Measurements from ENCODE around the gene CAPN15.
"Not testable (repeated sequence)": the region's sequence is repeated elsewhere in the genome, so short reads cannot be mapped to it uniquely, and the experiment has no call there.

The CAPN15 gene

GRCh38 chr16:507527-507926, 20.0 kb upstream of the CAPN15 start:
- not testable (repeated sequence) for DNase-seq

GRCh38 chr16:507996-508395, 19.5 kb upstream of the CAPN15 start:
- no peak for DNase-seq

- DNase-seq = peak; percentile 66
Measured at GRCh38 chr16:508884-509736, 18.4 kb upstream of the CAPN15 start.

GRCh38 chr16:510066-510825, 17.3 kb upstream of the CAPN15 start:
- no peak for DNase-seq

GRCh38 chr16:512802-513201, 14.7 kb upstream of the CAPN15 start:
- DNase-seq = no peak

- DNase-seq = no peak
Measured at GRCh38 chr16:513950-514349, 13.6 kb upstream of the CAPN15 start.

GRCh38 chr16:515175-515938, 12.2 kb upstream of the CAPN15 start:
- DNase-seq = no peak

- DNase-seq = no peak
Measured at GRCh38 chr16:515939-516226, 11.6 kb upstream of the CAPN15 start.

- DNase-seq = no peak
Measured at GRCh38 chr16:516301-516700, 11.2 kb upstream of the CAPN15 start.

GRCh38 chr16:518858-519257, 8.7 kb upstream of the CAPN15 start:
- no peak for DNase-seq

- no peak for DNase-seq
Measured at GRCh38 chr16:519425-519824, 8.1 kb upstream of the CAPN15 start.

- DNase-seq = no peak
Measured at GRCh38 chr16:519841-520687, 7.4 kb upstream of the CAPN15 start.

- DNase-seq = no peak
Measured at GRCh38 chr16:520847-521246, 6.7 kb upstream of the CAPN15 start.

- no peak for DNase-seq
Measured at GRCh38 chr16:521381-522210, 5.9 kb upstream of the CAPN15 start.

- no peak for DNase-seq
Measured at GRCh38 chr16:522320-523096, 5.0 kb upstream of the CAPN15 start.

- DNase-seq = no peak
Measured at GRCh38 chr16:523097-523741, 4.3 kb upstream of the CAPN15 start.

- no peak for DNase-seq
Measured at GRCh38 chr16:524274-525040, 3.1 kb upstream of the CAPN15 start.

- no peak for DNase-seq
Measured at GRCh38 chr16:525123-525519, 2.4 kb upstream of the CAPN15 start.

GRCh38 chr16:525520-526180, 1.9 kb upstream of the CAPN15 start:
- DNase-seq = no peak
